22Rv1 (cell line): ENCODE data around the gene TRIO.

Experiments
- H3K27ac ChIP-seq: fragments of 450-650 bp; 2 replicates; pipeline ENCODE4 v1.5.1; 2017
- ZFX ChIP-seq: fragments of 450-650 bp; IDR thresholded peaks from 2 replicates; pipeline ENCODE4 v1.6.1; 2017; ENCODE audit warnings: antibody characterized with exemption, borderline replicate concordance
- TF ChIP-seq, protein P1 (sequence below): fragments of 450-650 bp; IDR thresholded peaks from 2 replicates; pipeline ENCODE4 v1.5.1; 2017; ENCODE audit warnings: mild to moderate bottlenecking

Gene TRIO

DNA sequence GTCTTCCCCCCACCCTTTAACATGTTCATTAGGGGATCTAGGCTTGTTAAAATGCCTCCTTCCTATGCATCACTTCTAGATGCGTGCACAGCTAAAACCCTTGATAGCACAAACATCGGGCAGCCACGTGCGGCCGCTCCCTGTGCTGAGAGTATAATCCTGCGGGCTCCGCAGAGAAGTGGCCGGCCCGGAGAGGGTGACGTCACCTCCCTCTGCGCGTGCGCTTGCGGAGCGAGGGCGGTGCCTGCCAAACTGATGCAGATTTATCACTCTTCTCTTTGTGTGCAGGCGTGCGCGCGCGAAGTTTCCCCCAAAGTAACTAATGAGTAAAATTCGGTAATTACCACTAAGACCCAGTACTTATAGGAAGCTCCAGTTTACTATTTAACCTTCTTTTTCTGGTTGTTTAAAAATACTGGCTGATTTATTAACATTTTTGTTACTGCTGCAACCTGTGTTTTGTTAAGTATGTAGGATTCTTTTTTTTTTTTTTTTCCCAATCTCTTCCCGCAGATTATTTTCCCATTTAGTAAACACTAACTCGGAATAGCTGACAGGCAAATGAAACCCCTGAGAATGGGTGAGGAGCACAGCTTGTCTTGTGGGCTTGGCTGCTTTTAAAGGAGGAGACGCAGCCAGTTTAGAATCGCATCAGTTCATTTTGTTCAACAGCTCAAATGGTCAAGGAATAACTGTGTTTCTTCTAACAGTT lies 121.6 kb downstream of the TRIO start:
- TF ChIP-seq, protein P1, sequence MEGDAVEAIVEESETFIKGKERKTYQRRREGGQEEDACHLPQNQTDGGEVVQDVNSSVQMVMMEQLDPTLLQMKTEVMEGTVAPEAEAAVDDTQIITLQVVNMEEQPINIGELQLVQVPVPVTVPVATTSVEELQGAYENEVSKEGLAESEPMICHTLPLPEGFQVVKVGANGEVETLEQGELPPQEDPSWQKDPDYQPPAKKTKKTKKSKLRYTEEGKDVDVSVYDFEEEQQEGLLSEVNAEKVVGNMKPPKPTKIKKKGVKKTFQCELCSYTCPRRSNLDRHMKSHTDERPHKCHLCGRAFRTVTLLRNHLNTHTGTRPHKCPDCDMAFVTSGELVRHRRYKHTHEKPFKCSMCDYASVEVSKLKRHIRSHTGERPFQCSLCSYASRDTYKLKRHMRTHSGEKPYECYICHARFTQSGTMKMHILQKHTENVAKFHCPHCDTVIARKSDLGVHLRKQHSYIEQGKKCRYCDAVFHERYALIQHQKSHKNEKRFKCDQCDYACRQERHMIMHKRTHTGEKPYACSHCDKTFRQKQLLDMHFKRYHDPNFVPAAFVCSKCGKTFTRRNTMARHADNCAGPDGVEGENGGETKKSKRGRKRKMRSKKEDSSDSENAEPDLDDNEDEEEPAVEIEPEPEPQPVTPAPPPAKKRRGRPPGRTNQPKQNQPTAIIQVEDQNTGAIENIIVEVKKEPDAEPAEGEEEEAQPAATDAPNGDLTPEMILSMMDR = no peak
- TF ChIP-seq ZFX = no peak
- H3K27ac ChIP-seq = no peak overlapping the region

DNA sequence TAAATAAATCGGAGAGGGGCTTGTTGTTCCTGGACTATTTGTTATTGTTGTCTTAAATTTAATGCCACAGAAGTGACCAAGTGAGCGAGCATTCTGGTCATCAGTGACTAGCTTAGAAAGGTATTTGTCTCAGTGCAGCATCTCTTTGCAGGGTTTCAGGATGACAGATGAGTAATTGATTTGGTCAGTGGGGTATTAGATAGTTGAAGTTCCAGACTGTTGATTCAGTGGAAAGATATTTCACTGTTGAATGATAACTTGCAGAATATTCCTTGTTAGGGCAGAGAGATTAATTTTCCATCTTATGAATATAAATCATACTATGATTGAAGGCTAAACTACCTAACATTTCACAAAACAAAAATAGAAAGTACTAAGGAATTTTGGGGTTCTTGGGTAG lies 122.4 kb downstream of the TRIO start:
- H3K27ac ChIP-seq = no peak overlapping the region
- TF ChIP-seq, protein P1 = no peak
- TF ChIP-seq ZFX = no peak

DNA sequence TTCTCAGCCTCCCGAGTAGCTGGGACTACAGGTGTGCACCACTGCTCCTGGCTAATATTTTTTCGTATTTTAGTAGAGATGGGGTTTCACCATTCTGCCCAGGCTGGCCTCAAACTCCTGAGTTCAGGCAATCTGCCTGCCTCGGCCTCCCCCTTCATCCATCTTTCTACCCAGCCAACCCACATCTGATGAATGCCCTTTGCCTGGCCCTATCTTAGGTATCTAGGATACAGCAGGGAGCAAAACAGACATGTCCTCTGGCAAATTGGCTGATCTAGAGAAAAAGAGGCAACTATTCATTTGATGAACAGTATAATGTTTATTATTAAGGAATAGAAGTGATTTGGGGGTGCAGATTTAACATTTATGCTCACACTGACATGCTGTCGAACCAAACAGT lies 123.0 kb downstream of the TRIO start:
- TF ChIP-seq ZFX = no peak
- TF ChIP-seq, protein P1 = no peak
- no peak overlapping the region for H3K27ac ChIP-seq

DNA sequence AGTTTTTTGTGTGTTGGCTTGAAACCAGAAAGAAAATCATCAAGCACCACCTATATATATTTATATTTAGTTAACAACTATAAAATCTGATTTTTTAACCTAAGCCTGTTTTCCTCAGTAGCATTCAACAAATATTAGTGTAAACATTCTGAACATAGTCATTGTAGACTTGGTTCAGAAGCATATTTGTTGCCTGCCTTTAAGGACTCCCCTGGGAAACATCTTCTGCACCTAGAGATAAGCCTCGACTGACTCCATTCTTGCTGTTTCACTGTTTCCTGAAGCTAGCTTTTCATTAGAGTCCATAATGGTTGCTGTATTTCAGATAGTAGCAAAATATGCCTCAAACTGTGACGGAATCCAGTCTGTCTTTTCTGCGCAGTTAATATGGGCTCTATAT lies 123.5 kb downstream of the TRIO start:
- TF ChIP-seq ZFX = no peak
- TF ChIP-seq, protein P1 = no peak
- H3K27ac ChIP-seq = no peak overlapping the region

DNA sequence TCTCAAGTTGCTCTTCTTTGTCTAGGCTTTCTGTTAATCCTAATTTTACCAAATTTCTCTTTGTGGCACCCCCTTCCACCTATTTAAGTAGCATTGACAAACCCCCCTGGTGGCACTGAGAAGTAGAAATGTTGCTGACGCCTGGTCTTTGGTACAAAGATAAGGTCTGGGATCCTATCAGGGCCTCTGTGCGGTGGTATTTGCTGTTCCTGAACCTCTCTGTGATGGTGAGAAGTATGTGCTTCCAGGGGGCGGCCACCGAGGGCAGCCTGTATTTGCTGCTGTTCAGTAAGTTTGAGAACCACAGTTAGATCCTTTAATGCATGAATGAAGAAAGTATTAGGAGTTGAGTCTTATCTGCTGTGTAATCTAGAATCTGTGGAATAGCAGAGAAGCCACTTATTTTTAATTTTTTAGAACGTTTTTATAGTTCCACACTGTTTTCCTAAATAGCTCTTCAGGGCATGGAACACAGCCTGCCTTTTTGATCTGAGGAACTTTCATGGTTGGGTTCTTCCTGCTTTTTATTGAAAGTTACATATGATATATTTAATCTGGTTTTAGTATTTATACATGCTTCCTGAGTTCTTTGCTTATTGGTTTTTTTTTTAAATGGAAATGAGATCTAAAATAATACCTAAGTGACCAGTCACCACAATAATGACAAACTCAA lies 124.2 kb downstream of the TRIO start:
- H3K27ac ChIP-seq = no peak overlapping the region
- TF ChIP-seq, protein P1 = no peak
- TF ChIP-seq ZFX = no peak

DNA sequence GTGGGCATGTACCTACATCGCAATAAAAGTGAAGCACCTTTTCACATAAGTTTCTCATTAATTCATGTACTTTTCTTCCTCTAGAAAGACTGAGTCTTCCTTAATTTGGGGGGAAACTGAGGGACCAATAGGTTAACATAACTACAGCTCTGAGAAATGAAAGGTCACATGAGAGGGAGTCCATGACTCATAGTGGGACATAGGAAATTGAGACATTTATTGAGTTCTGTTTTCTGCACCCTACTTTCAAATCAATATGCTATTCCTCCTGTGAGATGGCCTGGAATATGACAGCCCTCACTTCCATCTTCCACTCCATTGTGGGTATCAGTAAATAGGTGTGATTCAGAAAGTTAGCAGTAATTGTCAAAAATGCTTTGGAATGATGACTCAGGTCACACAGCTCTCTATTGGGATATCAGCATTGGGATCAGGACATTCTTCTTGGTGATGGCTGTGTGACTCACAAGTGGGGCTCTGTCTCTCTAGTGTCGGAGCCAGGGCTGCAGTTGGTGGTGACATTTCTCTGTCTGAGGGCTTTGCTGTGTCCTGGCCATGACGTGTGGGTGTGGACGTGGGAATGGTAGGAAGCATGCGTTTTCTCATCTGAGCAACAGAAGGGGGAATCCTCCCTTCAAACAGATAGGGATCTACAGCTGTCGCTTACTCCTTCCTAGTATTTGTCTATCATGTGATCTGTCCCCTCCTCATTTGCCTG lies 125.0 kb downstream of the TRIO start:
- TF ChIP-seq ZFX = no peak
- TF ChIP-seq, protein P1 = no peak
- no peak overlapping the region for H3K27ac ChIP-seq

DNA sequence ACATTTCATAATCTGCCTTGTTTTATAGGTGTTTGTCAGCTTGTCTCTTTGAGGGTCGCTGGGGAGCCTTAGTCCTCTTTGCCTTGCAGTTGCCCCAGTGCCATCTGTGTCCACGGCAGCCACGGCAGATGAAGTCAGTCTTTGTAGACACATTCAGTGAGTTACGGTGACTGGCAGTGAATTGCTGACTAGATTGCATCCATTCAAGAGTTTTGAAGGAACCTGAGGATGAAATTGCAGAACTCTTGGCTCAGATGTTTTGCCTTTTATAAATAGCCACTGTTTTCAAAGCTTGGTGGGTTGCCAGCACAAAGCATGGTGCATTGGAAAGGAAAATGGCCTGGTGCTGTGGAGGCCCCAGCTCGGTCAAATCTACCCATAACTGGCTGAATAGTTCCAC lies 125.6 kb downstream of the TRIO start:
- H3K27ac ChIP-seq = no peak overlapping the region
- TF ChIP-seq, protein P1 = no peak
- TF ChIP-seq ZFX = no peak
